Smooth muscle cell (in vitro differentiated cells): Measurements from ENCODE around the gene RASGRF2. TPM values are rescaled to one million over a fixed set of nuclear protein-coding genes. Genes with fewer than 3 reads are reported as not detected.

Source experiments
- DNase-seq: peaks from one replicate; lab custom pipeline; 2025; ENCODE audit not compliant: unreplicated experiment; lab: John Stamatoyannopoulos, UW
- H2AFZ ChIP-seq: fragments of 200-600 bp; sonication (generic); 2 replicates; pipeline ENCODE4 v1.6.0; 2016; ENCODE audit warnings: antibody characterized with exemption, low read depth, mild to moderate bottlenecking
- H3F3A ChIP-seq: fragments of 200-600 bp; sonication (generic); 2 replicates; pipeline ENCODE4 v1.6.0; 2017; ENCODE audit warnings: antibody characterized with exemption, low read depth
- H3K27ac ChIP-seq: fragments of 200-600 bp; sonication (generic); 2 replicates; pipeline ENCODE4 v1.5.1; 2016; ENCODE audit warnings: low read depth, mild to moderate bottlenecking
- H3K27me3 ChIP-seq: fragments of 200-600 bp; sonication (generic); 2 replicates; pipeline ENCODE4 v1.6.1; 2016; ENCODE audit warnings: low read depth, mild to moderate bottlenecking
- H3K36me3 ChIP-seq: fragments of 200-600 bp; sonication (generic); 2 replicates; pipeline ENCODE4 v1.5.1; 2016; ENCODE audit warnings: low read depth
- H3K4me1 ChIP-seq: fragments of 200-600 bp; sonication (generic); 2 replicates; pipeline ENCODE4 v1.5.1; 2016; ENCODE audit warnings: low read depth
- H3K4me2 ChIP-seq: fragments of 200-600 bp; sonication (generic); 2 replicates; pipeline ENCODE4 v1.6.0; 2016; ENCODE audit warnings: mild to moderate bottlenecking
- H3K4me3 ChIP-seq: fragments of 200-600 bp; sonication (generic); 2 replicates; pipeline ENCODE4 v1.5.1; 2016; ENCODE audit warnings: mild to moderate bottlenecking
- H3K79me2 ChIP-seq: fragments of 200-600 bp; sonication (generic); 2 replicates; pipeline ENCODE4 v1.6.0; 2016; ENCODE audit warnings: low read depth, mild to moderate bottlenecking
- H3K9ac ChIP-seq: fragments of 200-600 bp; sonication (generic); 2 replicates; pipeline ENCODE4 v1.6.0; 2016; ENCODE audit warnings: low read depth
- H3K9me3 ChIP-seq: fragments of 200-600 bp; sonication (generic); replicated peaks from 2 replicates; pipeline ENCODE4 v1.5.1; 2016; ENCODE audit warnings: low read depth
- H4K20me1 ChIP-seq: fragments of 200-600 bp; sonication (generic); 2 replicates; pipeline ENCODE4 v1.6.0; 2016; ENCODE audit warnings: low read depth
- WGBS: methylation state at CpG from one replicate; pipeline ENCODE4 v1.1.7; 2016; ENCODE audit warnings: low lambda C conversion rate; 5-methylcytosine and 5-hydroxymethylcytosine counted together
- polyA plus RNA-seq: library from polyadenylated mRNA; unstranded; fragments of >200 nt; fragmentation: Nextera tagmentation; extraction: Ambion mirVana; gene quantifications from 2 replicates; pipeline ENCODE4 v1.2.1, GENCODE V29; 2016
- total RNA-seq: library from RNA; depleted of rRNA; stranded (reverse); fragments of >200 nt; gene quantifications from 2 replicates; pipeline ENCODE4 v1.2.3, GENCODE V29; 2014
- TF ChIP-seq, protein P1 (sequence below): fragments of 200-600 bp; sonication (generic); IDR thresholded peaks from 2 replicates; pipeline ENCODE4 v1.5.1; 2017; ENCODE audit warnings: borderline replicate concordance, mild to moderate bottlenecking, antibody characterized with exemption; ENCODE audit not compliant: insufficient read depth, poor library complexity, severe bottlenecking

The RASGRF2 gene
- total and polyA plus RNA-seq, 2 experiments from 2014 or later: 11.1 to 24.7 TPM

- Histone ChIP-seq H3K27ac (no peak overlapping the region), H3K36me3 (no peaks in the 10 kb centered on the region), H3K4me1 (peaks cover 3% of the 10 kb centered on the region), H3K4me2 (no peak overlapping the region), H3F3A (no peaks in the 10 kb centered on the region), H3K4me3 (no peak overlapping the region), H3K27me3 (no peaks in the 10 kb centered on the region), H2AFZ (no peak overlapping the region), H3K79me2 (no peaks in the 10 kb centered on the region), H3K9ac (no peak overlapping the region), H3K9me3 (no peaks in the 10 kb centered on the region), H4K20me1 (no peaks in the 10 kb centered on the region)
- TF ChIP-seq, protein P1, sequence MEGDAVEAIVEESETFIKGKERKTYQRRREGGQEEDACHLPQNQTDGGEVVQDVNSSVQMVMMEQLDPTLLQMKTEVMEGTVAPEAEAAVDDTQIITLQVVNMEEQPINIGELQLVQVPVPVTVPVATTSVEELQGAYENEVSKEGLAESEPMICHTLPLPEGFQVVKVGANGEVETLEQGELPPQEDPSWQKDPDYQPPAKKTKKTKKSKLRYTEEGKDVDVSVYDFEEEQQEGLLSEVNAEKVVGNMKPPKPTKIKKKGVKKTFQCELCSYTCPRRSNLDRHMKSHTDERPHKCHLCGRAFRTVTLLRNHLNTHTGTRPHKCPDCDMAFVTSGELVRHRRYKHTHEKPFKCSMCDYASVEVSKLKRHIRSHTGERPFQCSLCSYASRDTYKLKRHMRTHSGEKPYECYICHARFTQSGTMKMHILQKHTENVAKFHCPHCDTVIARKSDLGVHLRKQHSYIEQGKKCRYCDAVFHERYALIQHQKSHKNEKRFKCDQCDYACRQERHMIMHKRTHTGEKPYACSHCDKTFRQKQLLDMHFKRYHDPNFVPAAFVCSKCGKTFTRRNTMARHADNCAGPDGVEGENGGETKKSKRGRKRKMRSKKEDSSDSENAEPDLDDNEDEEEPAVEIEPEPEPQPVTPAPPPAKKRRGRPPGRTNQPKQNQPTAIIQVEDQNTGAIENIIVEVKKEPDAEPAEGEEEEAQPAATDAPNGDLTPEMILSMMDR: no peak
- WGBS: 90% methylated on average over 9 of the region's 9 CpGs
- no peak for DNase-seq
Observed at GRCh38 chr5:81191726-81192372, 231.7 kb downstream of the RASGRF2 start.

GRCh38 chr5:81192373-81192750 is 232.2 kb downstream of the RASGRF2 start:
- Histone ChIP-seq H3K4me3 (no peak overlapping the region), H2AFZ (no peak overlapping the region), H3K79me2 (no peaks in the 10 kb centered on the region), H3K4me2 (no peak overlapping the region), H3K27me3 (no peaks in the 10 kb centered on the region), H3F3A (no peaks in the 10 kb centered on the region), H3K36me3 (no peaks in the 10 kb centered on the region), H3K4me1 (peaks cover 3% of the 10 kb centered on the region), H4K20me1 (no peaks in the 10 kb centered on the region), H3K27ac (no peak overlapping the region), H3K9ac (no peak overlapping the region), H3K9me3 (no peaks in the 10 kb centered on the region)
- TF ChIP-seq, protein P1: no peak
- no peak for DNase-seq
- WGBS: 63% methylated on average over 8 of the region's 8 CpGs

DNA sequence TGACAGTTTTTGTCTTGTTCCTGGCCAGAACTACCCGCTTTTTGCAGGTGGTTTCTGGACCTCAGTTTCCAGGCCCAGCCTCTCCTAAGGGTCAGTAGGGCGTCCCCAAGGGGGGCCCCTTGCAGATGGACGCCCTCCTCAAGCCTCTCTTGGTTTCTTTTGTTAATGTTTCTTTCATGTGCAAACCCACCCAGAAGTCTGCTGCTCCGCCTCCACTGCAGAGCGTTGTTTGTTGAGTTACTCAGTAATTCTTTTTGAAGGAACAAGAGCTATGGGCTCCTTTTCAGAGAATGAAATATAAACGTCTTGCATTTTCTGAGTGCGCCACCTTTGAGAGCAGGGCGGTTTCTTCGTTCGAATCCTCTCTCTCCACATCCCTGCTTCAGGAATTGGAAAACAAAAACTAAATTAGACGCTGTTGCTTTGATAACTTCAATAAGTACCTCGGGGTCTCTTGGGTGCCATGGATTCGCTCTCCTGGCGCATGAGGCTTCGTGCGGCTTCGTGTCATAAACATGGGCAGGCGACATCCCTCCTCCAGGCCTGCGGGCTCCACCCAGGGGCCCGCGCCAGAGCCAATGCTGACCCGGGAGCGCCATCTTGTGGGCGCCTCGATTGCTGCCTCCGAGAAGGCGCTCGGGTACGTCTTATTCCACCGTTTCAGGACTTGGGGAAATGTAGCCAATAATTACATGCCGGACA is 234.6 kb downstream of the RASGRF2 start:
- Histone ChIP-seq H4K20me1 (no peaks in the 10 kb centered on the region), H3K27ac (no peak overlapping the region), H3K9ac (no peak overlapping the region), H3K4me2 (peak overlapping the region; percentile 68), H3K9me3 (no peaks in the 10 kb centered on the region), H2AFZ (no peak overlapping the region), H3K4me3 (no peak overlapping the region), H3K36me3 (no peaks in the 10 kb centered on the region), H3K27me3 (no peaks in the 10 kb centered on the region), H3K79me2 (no peaks in the 10 kb centered on the region), H3F3A (no peaks in the 10 kb centered on the region), H3K4me1 (peaks cover 3% of the 10 kb centered on the region)
- DNase-seq: peak; percentile 68
- 31% methylated on average over 31 of the region's 31 CpGs for WGBS
- TF ChIP-seq, protein P1: peak; percentile 97
